Erythroblast (primary cell): ENCODE measurements around the gene SACM1L.

Experiments
- GATA1 ChIP-seq: IDR thresholded peaks from 2 replicates; pipeline ENCODE4 v1.6.1; 2011; ENCODE audit warnings: low read depth, mild to moderate bottlenecking, control low read depth, low read length, moderate library complexity
- POLR2A ChIP-seq: IDR thresholded peaks from 2 replicates; pipeline ENCODE4 v1.6.1; 2011; ENCODE audit warnings: mild to moderate bottlenecking, low read length

DNA sequence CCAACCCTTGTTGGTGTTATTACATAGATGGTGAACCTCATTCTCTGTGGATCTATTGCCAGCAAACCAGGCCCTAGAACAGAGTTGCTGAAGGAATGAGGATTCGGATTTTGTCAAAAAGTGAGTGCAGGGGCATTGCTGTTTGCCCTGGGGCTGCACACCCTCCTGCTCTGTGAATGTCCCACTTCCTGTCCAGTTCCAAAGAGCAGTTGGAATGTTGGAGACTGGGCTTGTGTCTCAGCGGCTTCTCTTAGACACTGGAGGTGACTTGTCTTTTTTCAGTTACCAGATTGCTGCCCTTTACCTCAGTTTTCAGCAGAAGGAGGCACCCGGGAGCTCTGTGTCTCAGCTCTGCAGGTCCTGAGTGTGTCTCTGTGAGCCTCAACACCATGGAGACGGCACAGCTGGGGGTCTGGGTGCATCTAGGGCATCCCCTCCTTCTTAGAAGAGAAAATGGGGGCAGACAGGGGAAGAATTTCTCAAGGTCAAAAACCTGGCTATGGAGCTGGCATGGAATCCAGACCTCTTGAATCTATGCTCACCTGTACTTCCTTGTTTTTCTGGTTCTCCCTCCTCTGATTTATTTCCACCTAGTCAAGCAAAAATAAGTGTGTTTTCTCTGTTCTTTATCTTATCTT lies 48.4 kb upstream of the SACM1L start:
- no peak for TF ChIP-seq POLR2A
- no peak for TF ChIP-seq GATA1
